AML-193 (cell line): ENCODE measurements around the gene TRAF5.
"Not testable (repeated sequence)": the region's sequence is repeated elsewhere in the genome, so short reads cannot be mapped to it uniquely, and the experiment has no call there.

ENCODE experiments used
- DNase-seq, 2 experiments: peaks; one replicate each; lab custom pipeline; 2025; lab: John Stamatoyannopoulos, UW

TRAF5 gene

GRCh38 chr1:211378844-211379243, 52.2 kb downstream of the TRAF5 start:
- DNase-seq: no peak

GRCh38 chr1:211379446-211379845, 52.8 kb downstream of the TRAF5 start:
- DNase-seq: no peak

DNA sequence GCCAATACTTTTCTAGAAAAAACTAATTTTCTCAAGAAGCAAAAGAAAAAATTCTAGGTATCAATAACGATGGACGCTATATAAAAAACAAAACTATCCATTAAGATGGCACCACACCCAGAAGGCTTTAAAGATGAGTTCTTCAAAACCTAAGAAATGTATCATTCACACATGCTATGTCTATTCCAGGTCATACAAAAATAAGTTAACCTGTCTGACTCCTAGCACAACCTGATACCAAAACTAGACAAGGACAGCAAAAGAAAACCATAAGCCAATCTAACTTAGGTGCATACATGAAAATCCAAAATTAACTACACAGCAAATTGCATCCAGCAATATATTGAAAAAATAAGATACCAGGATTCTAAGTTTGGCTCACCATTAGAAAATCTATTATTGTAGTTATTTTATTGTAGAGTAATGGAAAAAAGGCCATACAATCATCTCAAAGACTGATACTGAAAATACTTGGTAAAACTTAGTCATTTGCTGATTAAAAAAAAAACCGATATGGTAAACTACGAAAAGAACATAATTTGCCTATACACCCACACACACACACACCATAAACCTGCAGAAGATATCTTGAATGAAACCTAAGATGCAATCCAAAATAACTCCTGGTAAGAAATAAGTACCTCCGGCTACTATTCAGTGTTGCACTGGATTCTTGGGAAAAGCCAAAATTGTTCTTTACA, 55.0 kb downstream of the TRAF5 start:
- no peak for DNase-seq

- DNase-seq: no peak
These were observed 55.6 kb downstream of the TRAF5 start for GRCh38 chr1:211382182-211382713.

DNA sequence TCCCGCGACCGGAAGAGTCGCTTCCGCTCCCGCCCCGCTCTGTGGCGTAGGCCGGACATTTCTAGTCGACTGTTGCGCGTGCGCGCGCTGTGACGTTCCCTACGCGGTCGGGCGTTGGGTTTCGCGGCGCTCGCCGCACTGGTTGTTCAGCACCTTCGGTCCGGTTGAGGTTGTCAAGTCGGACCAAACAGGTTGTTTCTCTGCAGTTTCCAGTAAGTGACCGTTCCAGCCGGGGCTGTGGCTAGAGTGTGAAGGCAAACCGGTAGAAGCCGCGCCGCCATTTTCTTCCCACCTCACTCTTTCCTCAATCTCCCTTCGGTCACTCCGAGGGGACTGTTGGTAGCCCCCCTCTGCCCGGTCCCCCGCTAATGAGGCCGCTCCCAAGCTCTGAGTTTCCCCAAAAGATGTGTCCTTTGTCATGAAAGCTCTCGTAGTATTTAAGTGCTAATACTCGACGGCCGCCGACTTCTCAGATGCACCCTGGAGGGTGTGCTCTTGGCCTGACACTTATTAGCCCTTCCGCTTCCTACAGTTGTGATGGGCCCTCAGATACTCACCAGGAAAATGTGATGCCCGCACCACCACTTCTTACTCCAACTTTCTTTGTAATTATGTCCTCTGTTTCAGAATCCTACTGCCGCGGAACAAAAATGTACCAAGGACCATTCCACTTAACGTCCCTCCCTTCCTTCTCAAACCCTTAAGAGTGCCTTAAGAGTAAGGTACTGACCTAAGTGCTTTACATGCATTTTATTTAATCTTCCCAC, 56.3 kb downstream of the TRAF5 start:
- peak; percentile 80 to 83 for DNase-seq

DNA sequence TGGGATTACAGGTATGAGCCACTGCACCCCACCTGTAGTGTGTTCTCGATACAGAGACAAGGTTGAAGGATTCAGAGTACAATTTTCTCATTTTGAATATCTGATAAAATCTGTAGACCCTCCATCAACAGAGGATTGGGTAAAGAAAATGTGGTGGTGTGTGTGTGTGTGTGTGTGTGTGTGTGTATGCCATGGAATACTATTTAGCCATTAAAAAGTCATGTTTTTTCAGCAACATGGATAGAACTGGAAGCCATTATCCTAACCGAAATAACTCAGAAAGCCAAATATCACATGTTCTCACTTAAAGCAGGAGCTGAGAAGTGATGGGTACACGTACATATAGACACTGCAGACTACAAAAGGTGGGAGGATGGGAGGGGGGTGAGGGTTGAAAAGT, 57.9 kb downstream of the TRAF5 start:
- no peak for DNase-seq

- DNase-seq: no peak
These were observed 60.3 kb downstream of the TRAF5 start for GRCh38 chr1:211386921-211387320.

DNA sequence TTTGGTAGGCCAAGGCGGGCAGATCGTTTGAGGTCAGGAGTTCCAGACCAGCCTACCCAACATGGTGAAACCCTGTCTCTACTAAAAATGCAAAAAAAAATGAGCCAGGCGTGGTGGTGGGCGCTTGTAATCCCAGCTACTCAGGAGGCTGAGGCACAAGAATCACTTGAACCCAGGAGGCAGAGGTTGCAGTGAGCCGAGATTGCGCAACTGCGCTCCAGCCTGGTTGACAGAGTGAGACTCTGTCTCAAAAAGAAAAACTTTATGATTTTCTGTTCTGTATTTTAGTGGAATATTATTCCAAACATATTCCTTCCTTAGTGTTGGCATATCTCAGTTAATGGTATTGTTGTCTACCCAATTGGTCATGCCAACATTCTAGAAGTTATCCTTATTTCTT, 64.2 kb downstream of the TRAF5 start:
- DNase-seq: not testable (repeated sequence)

DNA sequence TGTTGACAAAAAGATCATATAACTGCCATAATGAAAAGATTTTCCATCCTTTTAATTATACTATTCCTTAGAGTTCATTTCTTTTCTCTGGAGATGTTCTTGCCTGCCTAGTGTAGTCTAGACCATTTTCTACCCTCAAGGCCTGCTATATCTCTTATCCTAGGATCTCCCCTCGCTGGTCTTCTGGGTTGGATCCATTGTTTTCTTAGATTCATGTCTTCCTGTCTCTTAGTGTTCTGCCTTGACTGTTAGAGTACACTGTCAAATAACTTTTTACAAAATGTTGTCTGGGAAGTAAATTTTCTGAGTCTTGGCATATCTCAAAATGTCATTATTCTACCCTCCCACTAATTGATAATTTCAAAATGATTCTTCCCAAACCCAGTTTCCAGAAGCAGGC, 66.6 kb downstream of the TRAF5 start:
- DNase-seq: no peak

- DNase-seq: not testable (repeated sequence)
These were observed 71.8 kb downstream of the TRAF5 start for GRCh38 chr1:211398266-211398930.

DNA sequence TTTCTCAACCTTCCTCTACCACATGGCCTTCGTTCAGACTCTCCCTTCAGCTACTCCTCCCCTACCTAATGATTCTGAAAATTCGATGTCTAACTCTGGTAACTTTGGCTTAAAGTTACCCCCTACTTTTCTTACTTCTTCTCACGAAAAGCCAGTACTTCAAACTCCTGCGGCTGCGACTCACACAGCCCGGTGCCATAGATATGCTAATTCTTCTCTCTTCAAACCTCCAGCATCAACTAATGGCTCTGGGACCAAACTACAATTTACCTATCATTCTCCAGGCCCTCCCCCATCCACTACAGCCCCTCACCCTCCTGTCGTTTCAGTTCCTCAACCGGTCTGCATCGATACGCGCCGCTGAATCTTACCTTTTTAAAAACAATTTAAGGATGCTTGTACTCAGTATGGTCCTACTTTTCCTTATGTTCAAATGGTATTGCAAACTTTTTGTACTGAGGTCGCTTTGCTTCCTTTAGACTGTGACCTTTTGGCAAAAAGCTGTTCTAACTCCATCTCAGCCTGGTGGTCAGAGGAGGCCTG, 73.3 kb downstream of the TRAF5 start:
- not testable (repeated sequence) for DNase-seq

DNA sequence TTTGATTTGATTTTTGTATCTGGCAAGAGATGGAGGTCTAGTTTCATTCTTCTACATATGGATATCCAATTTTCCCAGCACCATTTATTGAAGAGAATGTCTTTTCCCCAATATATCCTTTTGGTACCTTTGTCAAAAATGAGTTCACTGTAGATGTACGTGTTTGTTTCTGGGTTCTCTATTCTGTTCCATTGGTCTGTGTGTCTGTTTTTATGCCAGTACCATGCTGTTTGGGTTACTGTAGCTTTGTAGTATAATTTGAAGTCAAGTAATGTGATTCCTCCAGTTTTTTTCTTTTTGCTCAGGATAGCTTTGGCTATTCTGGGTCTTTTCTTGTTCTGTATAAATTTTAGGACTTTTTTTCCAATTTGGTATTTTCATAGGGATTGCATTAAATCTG, 75.1 kb downstream of the TRAF5 start:
- not testable (repeated sequence) for DNase-seq

DNA sequence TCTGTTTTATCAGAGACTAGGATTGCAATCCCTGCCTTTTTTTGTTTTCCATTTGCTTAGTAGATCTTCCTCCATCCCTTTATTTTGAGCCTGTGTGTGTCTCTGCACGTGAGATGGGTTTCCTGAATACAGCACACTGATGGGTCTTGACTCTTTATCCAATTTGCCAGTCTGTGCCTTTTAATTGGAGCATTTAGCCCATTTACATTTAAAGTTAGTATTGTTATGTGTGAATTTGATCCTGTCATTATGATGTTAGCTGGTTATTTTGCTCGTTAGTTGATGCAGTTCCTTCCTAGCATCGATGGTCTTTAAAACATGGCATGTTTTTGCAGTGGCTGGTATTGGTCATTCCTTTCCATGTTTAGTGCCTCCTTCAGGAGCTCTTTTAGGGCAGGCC, 79.5 kb downstream of the TRAF5 start:
- not testable (repeated sequence) for DNase-seq

GRCh38 chr1:211407749-211408148, 81.1 kb downstream of the TRAF5 start:
- not testable (repeated sequence) for DNase-seq

GRCh38 chr1:211411639-211412038, 85.0 kb downstream of the TRAF5 start:
- DNase-seq: no peak

- DNase-seq: no peak
These were observed 89.1 kb downstream of the TRAF5 start for GRCh38 chr1:211415700-211416099.

GRCh38 chr1:211416246-211416627, 89.6 kb downstream of the TRAF5 start:
- peak in 1 of 2 experiments; percentile 19 for DNase-seq

GRCh38 chr1:211416628-211417323, 90.1 kb downstream of the TRAF5 start:
- peak; percentile 21 to 64 for DNase-seq

DNA sequence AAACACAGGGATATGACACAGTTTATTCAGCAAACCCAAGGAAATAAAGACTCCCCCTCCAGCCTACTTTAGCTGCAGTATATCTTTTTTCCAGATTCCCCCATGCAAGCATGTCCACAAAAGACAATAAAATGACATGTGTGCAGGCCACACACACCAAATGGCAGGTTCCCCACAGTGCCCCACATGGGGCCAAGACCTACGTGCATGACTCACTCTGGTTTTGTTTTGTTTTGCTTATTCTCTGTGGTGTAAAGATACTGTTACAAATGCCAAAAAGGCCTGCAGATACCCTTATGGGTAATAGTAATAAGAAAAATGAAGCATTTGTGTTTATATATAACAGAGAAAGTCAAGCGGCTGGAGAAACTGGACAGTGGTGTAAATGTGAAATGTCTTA, 93.8 kb downstream of the TRAF5 start:
- no peak for DNase-seq

GRCh38 chr1:211420845-211421454, 94.3 kb downstream of the TRAF5 start:
- DNase-seq: no peak

DNA sequence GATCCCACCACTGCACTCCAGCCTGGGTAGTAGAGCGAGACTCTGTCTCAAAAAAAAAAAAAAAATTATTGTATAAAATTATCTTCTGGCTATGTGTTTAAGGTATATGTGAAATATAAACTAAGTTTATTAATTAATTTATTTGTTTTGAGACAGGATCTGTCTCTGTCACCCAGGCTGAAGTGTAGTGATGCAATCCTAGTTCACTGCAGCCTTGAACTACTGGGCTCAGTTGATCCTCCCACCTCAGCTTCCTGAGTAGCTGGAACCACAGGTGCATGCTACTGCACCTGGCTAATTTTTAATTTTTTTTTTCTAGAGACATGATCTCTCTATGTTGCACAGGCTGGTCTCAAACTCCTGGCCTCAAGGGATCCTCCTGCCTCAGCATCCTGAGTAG, 97.4 kb downstream of the TRAF5 start:
- no peak for DNase-seq
